GM23338 (cell line): ENCODE measurements around the gene PPP1R15B. TPM values are rescaled to one million over a fixed set of nuclear protein-coding genes. Genes with fewer than 3 reads are reported as not detected.

Experiments used
- ATAC-seq: fragments of 200-7000 bp; cut with Tn5 transposase; 3 replicates; pipeline ENCODE4 v1.9.1; 2020
- DNase-seq: peaks from one replicate; pipeline ENCODE4 v3.0.0-alpha.2; 2015; ENCODE audit warnings: low spot score
- H2AFZ ChIP-seq: fragments of 200-600 bp; sonication (generic); 2 replicates; pipeline ENCODE4 v1.8.0; 2016; ENCODE audit warnings: antibody characterized with exemption, mild to moderate bottlenecking, moderate library complexity
- H3F3A ChIP-seq: fragments of 200-600 bp; sonication (generic); replicated peaks from 2 replicates; pipeline ENCODE4 v1.8.0; 2017; ENCODE audit warnings: antibody characterized with exemption, mixed run types, low read depth
- H3K27ac ChIP-seq: fragments of 200-600 bp; sonication (generic); 2 replicates; pipeline ENCODE4 v1.6.1; 2016; ENCODE audit warnings: low read depth
- H3K27me3 ChIP-seq: fragments of 200-600 bp; sonication (generic); 2 replicates; pipeline ENCODE4 v1.8.0; 2016; ENCODE audit warnings: mild to moderate bottlenecking, mixed run types, moderate library complexity; ENCODE audit not compliant: insufficient read depth
- H3K36me3 ChIP-seq: fragments of 200-600 bp; sonication (generic); 2 replicates; pipeline ENCODE4 v1.8.0; 2016; ENCODE audit warnings: mild to moderate bottlenecking; ENCODE audit not compliant: insufficient read depth
- H3K4me1 ChIP-seq: fragments of 200-600 bp; sonication (generic); 2 replicates; pipeline ENCODE4 v1.8.0; 2016; ENCODE audit warnings: mild to moderate bottlenecking, moderate library complexity; ENCODE audit not compliant: insufficient read depth
- H3K4me2 ChIP-seq: fragments of 200-600 bp; sonication (generic); 2 replicates; pipeline ENCODE4 v1.7.1; 2017; ENCODE audit warnings: mixed run types
- H3K4me3 ChIP-seq: fragments of 200-600 bp; sonication (generic); 2 replicates; pipeline ENCODE4 v1.6.1; 2016; ENCODE audit warnings: mixed run types
- H3K79me2 ChIP-seq: fragments of 200-600 bp; sonication (generic); replicated peaks from 2 replicates; pipeline ENCODE4 v1.8.0; 2017; ENCODE audit warnings: mild to moderate bottlenecking; ENCODE audit not compliant: insufficient read depth
- H3K9me2 ChIP-seq: fragments of 200-600 bp; sonication (generic); 2 replicates; pipeline ENCODE4 v1.8.0; 2017; ENCODE audit not compliant: insufficient read depth
- H4K20me1 ChIP-seq: fragments of 200-600 bp; sonication (generic); replicated peaks from 2 replicates; pipeline ENCODE4 v1.8.0; 2017; ENCODE audit warnings: mild to moderate bottlenecking; ENCODE audit not compliant: insufficient read depth
- H3K27ac Mint-ChIP-seq: 2 replicates; pipeline ENCODE4 v1.8.0; 2020; ENCODE audit warnings: inconsistent platforms, mild to moderate bottlenecking, moderate library complexity, mixed read lengths
- H3K27me3 Mint-ChIP-seq: 3 replicates; pipeline ENCODE4 v1.8.0; 2022; ENCODE audit warnings: low read depth, mild to moderate bottlenecking, moderate library complexity, mixed read lengths, inconsistent platforms; ENCODE audit not compliant: insufficient read depth, poor library complexity
- H3K36me3 Mint-ChIP-seq: 3 replicates; pipeline ENCODE4 v1.8.0; 2021; ENCODE audit warnings: low read depth, mild to moderate bottlenecking, inconsistent platforms, moderate library complexity, mixed read lengths
- H3K4me1 Mint-ChIP-seq: 3 replicates; pipeline ENCODE4 v1.8.0; 2020; ENCODE audit warnings: mild to moderate bottlenecking, inconsistent platforms, mixed read lengths
- H3K4me3 Mint-ChIP-seq: 3 replicates; pipeline ENCODE4 v1.8.0; 2021; ENCODE audit warnings: moderate library complexity, mild to moderate bottlenecking, inconsistent platforms, mixed read lengths
- H3K9me3 Mint-ChIP-seq: 3 replicates; pipeline ENCODE4 v1.8.0; 2020; ENCODE audit warnings: moderate library complexity, mild to moderate bottlenecking, inconsistent platforms, mixed read lengths
- CREB1 ChIP-seq: fragments of 250-450 bp; sonication (Bioruptor Pico); IDR thresholded peaks from 2 replicates; pipeline ENCODE4 v1.5.0; 2020; ENCODE audit warnings: low read depth, mild to moderate bottlenecking, moderate library complexity
- CTCF ChIP-seq, 2 experiments: fragments of 200-600 bp in 1 of 2; sonication (generic) in 1 of 2; conservative IDR thresholded peaks; 2 replicates each; pipeline versions ENCODE4 v1.5.1 to v1.6.1; 2016 to 2017; ENCODE audit warnings: antibody characterized with exemption in 2 of 2, low read depth in 2 of 2, mild to moderate bottlenecking in 2 of 2, moderate library complexity in 1 of 2
- EZH2 ChIP-seq: fragments of 200-600 bp; sonication (generic); IDR thresholded peaks from one replicate; pipeline ENCODE4 v1.8.0; 2017; ENCODE audit warnings: antibody characterized with exemption, mild to moderate bottlenecking, low read depth; ENCODE audit not compliant: unreplicated experiment
- EZH2phosphoT487 ChIP-seq: fragments of 200-600 bp; sonication (generic); IDR thresholded peaks from one replicate; pipeline ENCODE4 v1.8.1; 2018; ENCODE audit warnings: antibody characterized with exemption; ENCODE audit not compliant: unreplicated experiment
- JUNB ChIP-seq: IDR thresholded peaks from one replicate; pipeline ENCODE4 v1.6.1; 2016; ENCODE audit warnings: antibody characterized with exemption; ENCODE audit not compliant: unreplicated experiment
- NANOG ChIP-seq: IDR thresholded peaks from 2 replicates; pipeline ENCODE4 v1.6.1; 2016; ENCODE audit warnings: antibody characterized with exemption, borderline replicate concordance
- POLR2AphosphoS5 ChIP-seq: IDR thresholded peaks from 2 replicates; pipeline ENCODE4 v1.6.1; 2016; ENCODE audit warnings: antibody characterized with exemption, low read depth
- STAT1 ChIP-seq: IDR thresholded peaks from one replicate; pipeline ENCODE4 v1.6.1; 2016; ENCODE audit warnings: antibody characterized with exemption; ENCODE audit not compliant: unreplicated experiment
- ZNF114 ChIP-seq: fragments of 250-450 bp; sonication (Bioruptor Pico); IDR thresholded peaks from 2 replicates; pipeline ENCODE4 v1.5.0; 2020; ENCODE audit warnings: mild to moderate bottlenecking, moderate library complexity
- ZNF331 ChIP-seq: fragments of 250-450 bp; sonication (Bioruptor Pico); IDR thresholded peaks from 2 replicates; pipeline ENCODE4 v1.5.0; 2020; ENCODE audit warnings: low read depth, mild to moderate bottlenecking, moderate library complexity
- ZNF462 ChIP-seq: fragments of 250-450 bp; sonication (Bioruptor Pico); IDR thresholded peaks from 2 replicates; pipeline ENCODE4 v1.5.0; 2020; ENCODE audit warnings: mild to moderate bottlenecking, moderate library complexity
- polyA plus RNA-seq: library from polyadenylated mRNA; unstranded; fragments of >200 nt; fragmentation: Nextera tagmentation; extraction: Ambion mirVana; gene quantifications from 2 replicates; pipeline ENCODE4 v1.2.1, GENCODE V29; 2016
- total RNA-seq: library from RNA; depleted of rRNA; stranded (reverse); fragments of >200 nt; shearing (Covaris generic); gene quantifications from 2 replicates; pipeline ENCODE4 v1.2.3, GENCODE V29; 2014
- TF ChIP-seq, protein P1 (sequence below): IDR thresholded peaks from one replicate; pipeline ENCODE4 v1.6.1; 2018; ENCODE audit warnings: antibody characterized with exemption; ENCODE audit not compliant: unreplicated experiment
- TF ChIP-seq, protein P2 (sequence below): IDR thresholded peaks from 2 replicates; pipeline ENCODE4 v1.6.1; 2016; ENCODE audit warnings: antibody characterized with exemption

PPP1R15B gene
- total and polyA plus RNA-seq, 2 experiments from 2014 or later: 17.3 to 64.3 TPM

DNA sequence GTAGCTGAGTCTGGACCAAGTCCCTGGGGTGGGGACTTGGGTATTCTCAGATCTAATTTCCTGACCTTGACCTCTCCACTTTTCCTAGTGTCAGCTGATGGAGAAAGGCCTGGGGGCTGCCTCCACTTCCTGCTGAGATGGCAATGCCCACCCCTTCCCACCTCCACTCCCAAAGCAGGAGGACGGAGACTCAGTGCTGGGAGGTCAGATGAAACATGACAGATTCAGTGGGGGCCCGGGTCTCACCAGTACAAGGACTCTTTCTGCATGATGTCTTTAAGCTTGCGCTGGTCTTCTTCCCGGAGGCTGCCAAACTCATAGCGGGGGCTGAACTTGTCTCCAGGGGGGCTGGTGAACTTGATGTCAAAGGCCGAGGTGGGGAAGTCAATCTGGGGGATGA is 35.6 kb upstream of the PPP1R15B start:
- Histone ChIP-seq H3K4me1 (peaks cover 7% of the 10 kb centered on the region), H3K36me3 (peaks cover 3% of the 10 kb centered on the region; the same call in 1 of the 2 replicates), H3F3A (0 out of 2 replicates have a peak, but pooled peaks cover 2% of the 10 kb centered on the region), H2AFZ (no peak overlapping the region), H3K4me3 (no peak overlapping the region), H3K9me2 (no peaks in the 10 kb centered on the region), H3K4me2 (no peak overlapping the region), H3K27me3 (no peaks in the 10 kb centered on the region), H3K27ac (no peak overlapping the region), H3K79me2 (no peaks in the 10 kb centered on the region), H4K20me1 (no peaks in the 10 kb centered on the region)
- TF ChIP-seq ZNF331: no peak
- no peak for TF ChIP-seq EZH2phosphoT487
- no peak for TF ChIP-seq CREB1 (CRISPR knock-in tag)
- TF ChIP-seq ZNF462 (CRISPR knock-in tag): no peak
- TF ChIP-seq EZH2: no peak
- TF ChIP-seq, protein P1, sequence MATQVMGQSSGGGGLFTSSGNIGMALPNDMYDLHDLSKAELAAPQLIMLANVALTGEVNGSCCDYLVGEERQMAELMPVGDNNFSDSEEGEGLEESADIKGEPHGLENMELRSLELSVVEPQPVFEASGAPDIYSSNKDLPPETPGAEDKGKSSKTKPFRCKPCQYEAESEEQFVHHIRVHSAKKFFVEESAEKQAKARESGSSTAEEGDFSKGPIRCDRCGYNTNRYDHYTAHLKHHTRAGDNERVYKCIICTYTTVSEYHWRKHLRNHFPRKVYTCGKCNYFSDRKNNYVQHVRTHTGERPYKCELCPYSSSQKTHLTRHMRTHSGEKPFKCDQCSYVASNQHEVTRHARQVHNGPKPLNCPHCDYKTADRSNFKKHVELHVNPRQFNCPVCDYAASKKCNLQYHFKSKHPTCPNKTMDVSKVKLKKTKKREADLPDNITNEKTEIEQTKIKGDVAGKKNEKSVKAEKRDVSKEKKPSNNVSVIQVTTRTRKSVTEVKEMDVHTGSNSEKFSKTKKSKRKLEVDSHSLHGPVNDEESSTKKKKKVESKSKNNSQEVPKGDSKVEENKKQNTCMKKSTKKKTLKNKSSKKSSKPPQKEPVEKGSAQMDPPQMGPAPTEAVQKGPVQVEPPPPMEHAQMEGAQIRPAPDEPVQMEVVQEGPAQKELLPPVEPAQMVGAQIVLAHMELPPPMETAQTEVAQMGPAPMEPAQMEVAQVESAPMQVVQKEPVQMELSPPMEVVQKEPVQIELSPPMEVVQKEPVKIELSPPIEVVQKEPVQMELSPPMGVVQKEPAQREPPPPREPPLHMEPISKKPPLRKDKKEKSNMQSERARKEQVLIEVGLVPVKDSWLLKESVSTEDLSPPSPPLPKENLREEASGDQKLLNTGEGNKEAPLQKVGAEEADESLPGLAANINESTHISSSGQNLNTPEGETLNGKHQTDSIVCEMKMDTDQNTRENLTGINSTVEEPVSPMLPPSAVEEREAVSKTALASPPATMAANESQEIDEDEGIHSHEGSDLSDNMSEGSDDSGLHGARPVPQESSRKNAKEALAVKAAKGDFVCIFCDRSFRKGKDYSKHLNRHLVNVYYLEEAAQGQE: no peak
- no peak for TF ChIP-seq STAT1
- no peak for TF ChIP-seq JUNB
- TF ChIP-seq, protein P2, sequence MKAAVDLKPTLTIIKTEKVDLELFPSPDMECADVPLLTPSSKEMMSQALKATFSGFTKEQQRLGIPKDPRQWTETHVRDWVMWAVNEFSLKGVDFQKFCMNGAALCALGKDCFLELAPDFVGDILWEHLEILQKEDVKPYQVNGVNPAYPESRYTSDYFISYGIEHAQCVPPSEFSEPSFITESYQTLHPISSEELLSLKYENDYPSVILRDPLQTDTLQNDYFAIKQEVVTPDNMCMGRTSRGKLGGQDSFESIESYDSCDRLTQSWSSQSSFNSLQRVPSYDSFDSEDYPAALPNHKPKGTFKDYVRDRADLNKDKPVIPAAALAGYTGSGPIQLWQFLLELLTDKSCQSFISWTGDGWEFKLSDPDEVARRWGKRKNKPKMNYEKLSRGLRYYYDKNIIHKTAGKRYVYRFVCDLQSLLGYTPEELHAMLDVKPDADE: no peak
- no peak for TF ChIP-seq ZNF114 (CRISPR knock-in tag)
- TF ChIP-seq POLR2AphosphoS5: no peak
- TF ChIP-seq CTCF (conservative IDR thresholded peaks at IDR 0.05; ENCODE audit: low read depth in 2 of 2): no peak
- no peak for TF ChIP-seq NANOG
- peaks cover 33% of the 10 kb centered on the region for H3K4me1 Mint-ChIP-seq
- H3K27me3 Mint-ChIP-seq: peaks cover 20% of the 10 kb centered on the region
- H3K9me3 Mint-ChIP-seq: no peaks in the 10 kb centered on the region; the same call in 2 of the 3 replicates
- peaks cover 35% of the 10 kb centered on the region for H3K36me3 Mint-ChIP-seq
- DNase-seq (no peak), ATAC-seq (no peak)
- H3K4me3 Mint-ChIP-seq: no peak overlapping the region; the same call in 2 of the 3 replicates
- no peak overlapping the region for H3K27ac Mint-ChIP-seq
